ENCODE measurements around the gene MANBA. TPM values are rescaled to one million over a fixed set of nuclear protein-coding genes. Genes with fewer than 3 reads are reported as not detected.
A peak's percentile ranks its signal among the peaks of the same experiment; 100 is the strongest.
"Not testable (repeated sequence)": the region's sequence is repeated elsewhere in the genome, so short reads cannot be mapped to it uniquely, and the experiment has no call there.

The MANBA gene
- total RNA-seq, 2 experiments from 2014 or later = 9.8 to 11.0 TPM

GRCh38 chr4:102624505-102624904 lies 136.3 kb downstream of the MANBA start:
- CTCF ChIA-PET = interaction anchor here (0.7 to 2.6 kb wide), 11 partner anchors 10 to 384 kb away, joined by 3 to 9 read pairs (median 3); no protein-coding TSS in a partner anchor
- no peaks in the 10 kb centered on the region for H3K9me3 Mint-ChIP-seq
- DNase-seq = no peak
- H3K27me3 Mint-ChIP-seq (ENCODE audit: low read depth) = no peaks in the 10 kb centered on the region
- no peak overlapping the region for H3K4me3 Mint-ChIP-seq
- no peak overlapping the region for H3K27ac Mint-ChIP-seq
- H3K36me3 Mint-ChIP-seq (ENCODE audit: low read depth) = no peaks in the 10 kb centered on the region
- intact Hi-C loops (cut with micrococcal nuclease) = loop anchor here (2.0 to 10.0 kb wide), 2 partner anchors 362 to 1310 kb away; no protein-coding TSS in a partner anchor
- peaks cover 60% of the 10 kb centered on the region for H3K4me1 Mint-ChIP-seq (ENCODE audit: low read depth)

- no peak for DNase-seq
- no peak overlapping the region for H3K4me3 Mint-ChIP-seq
- H3K36me3 Mint-ChIP-seq (ENCODE audit: low read depth) = peaks cover under 1% of the 10 kb centered on the region
- H3K9me3 Mint-ChIP-seq = peaks cover under 1% of the 10 kb centered on the region
- peaks cover 60% of the 10 kb centered on the region for H3K4me1 Mint-ChIP-seq (ENCODE audit: low read depth)
- no peaks in the 10 kb centered on the region for H3K27me3 Mint-ChIP-seq (ENCODE audit: low read depth)
- intact Hi-C loops (cut with micrococcal nuclease) = loop anchor here (2.0 to 10.0 kb wide), 2 partner anchors 361 to 1311 kb away; no protein-coding TSS in a partner anchor
- H3K27ac Mint-ChIP-seq = no peak overlapping the region
- CTCF ChIA-PET = interaction anchor here (1.2 to 2.6 kb wide), 5 partner anchors 10 to 193 kb away, joined by 3 to 9 read pairs (median 4); no protein-coding TSS in a partner anchor
Observed at GRCh38 chr4:102623622-102624021, 137.1 kb downstream of the MANBA start.

GRCh38 chr4:102620697-102621497 lies 139.9 kb downstream of the MANBA start:
- intact Hi-C loops (cut with micrococcal nuclease) = loop anchor here (1.0 to 10.0 kb wide), 3 partner anchors 388 to 1314 kb away; no protein-coding TSS in a partner anchor
- CTCF ChIA-PET = interaction anchor here (0.6 to 1.5 kb wide), 12 partner anchors 75 to 474 kb away, joined by 3 to 8 read pairs (median 3); no protein-coding TSS in a partner anchor
- Mint-ChIP-seq H3K4me3 (no peak overlapping the region), H3K36me3 (ENCODE audit: low read depth) (peaks cover 15% of the 10 kb centered on the region), H3K27me3 (ENCODE audit: low read depth) (no peaks in the 10 kb centered on the region), H3K4me1 (ENCODE audit: low read depth) (peaks cover 52% of the 10 kb centered on the region), H3K27ac (no peak overlapping the region), H3K9me3 (peaks cover 2% of the 10 kb centered on the region)
- peak; percentile 30 for DNase-seq

GRCh38 chr4:102619776-102620631 lies 140.8 kb downstream of the MANBA start:
- not testable (repeated sequence) for H3K27me3 Mint-ChIP-seq (ENCODE audit: low read depth)
- intact Hi-C loops (cut with micrococcal nuclease) = loop anchor here (1.0 to 10.0 kb wide), 3 partner anchors 389 to 1315 kb away; no protein-coding TSS in a partner anchor

GRCh38 chr4:102619021-102619420 lies 141.7 kb downstream of the MANBA start:
- H3K9me3 Mint-ChIP-seq; intact Hi-C loops (cut with micrococcal nuclease); H3K4me3 Mint-ChIP-seq; H3K27me3 Mint-ChIP-seq (ENCODE audit: low read depth): not testable (repeated sequence)
- Mint-ChIP-seq H3K4me1 (ENCODE audit: low read depth) (peaks cover 54% of the 10 kb centered on the region), H3K27ac (peak overlapping the region; percentile 50), H3K36me3 (ENCODE audit: low read depth) (peaks cover 32% of the 10 kb centered on the region)
- peak; percentile 31 for DNase-seq
- CTCF ChIA-PET = interaction anchor here (0.7 to 1.1 kb wide), 2 partner anchors 11 to 178 kb away, joined by 3 read pairs; no protein-coding TSS in a partner anchor

More at GRCh38 chr4:102619776-102620631, 140.8 kb downstream of the MANBA start:
- Mint-ChIP-seq H3K4me1 (ENCODE audit: low read depth) (peaks cover 53% of the 10 kb centered on the region), H3K36me3 (ENCODE audit: low read depth) (peaks cover 22% of the 10 kb centered on the region)
- not testable (repeated sequence) for H3K27ac Mint-ChIP-seq, DNase-seq, H3K9me3 Mint-ChIP-seq, H3K4me3 Mint-ChIP-seq
- CTCF ChIA-PET = interaction anchor here (0.7 to 1.5 kb wide), 11 partner anchors 74 to 475 kb away, joined by 3 to 8 read pairs (median 3); no protein-coding TSS in a partner anchor

- Mint-ChIP-seq H3K4me1 (ENCODE audit: low read depth) (peaks cover 76% of the 10 kb centered on the region), H3K27ac (no peak overlapping the region), H3K36me3 (ENCODE audit: low read depth) (peaks cover 51% of the 10 kb centered on the region), H3K4me3 (no peak overlapping the region), H3K27me3 (ENCODE audit: low read depth) (no peaks in the 10 kb centered on the region), H3K9me3 (peaks cover 2% of the 10 kb centered on the region)
- intact Hi-C loops (cut with micrococcal nuclease) = no loop called here
- CTCF ChIA-PET = interaction anchor here (0.6 to 1.5 kb wide), 3 partner anchors 9 to 391 kb away, joined by 3 to 10 read pairs (median 5); no protein-coding TSS in a partner anchor
- DNase-seq = peak; percentile 48
Observed at GRCh38 chr4:102616636-102617035, 144.1 kb downstream of the MANBA start.

- peak; percentile 53 for DNase-seq
- CTCF ChIA-PET = interaction anchor here (2.6 kb wide), 1 partner anchor 10 kb away, joined by 9 read pairs; no protein-coding TSS in a partner anchor
- Mint-ChIP-seq H3K27me3 (ENCODE audit: low read depth) (no peaks in the 10 kb centered on the region), H3K9me3 (peaks cover 2% of the 10 kb centered on the region), H3K27ac (peak overlapping the region; percentile 89), H3K36me3 (ENCODE audit: low read depth) (peaks cover 60% of the 10 kb centered on the region), H3K4me3 (peak overlapping the region; percentile 19), H3K4me1 (ENCODE audit: low read depth) (peaks cover 79% of the 10 kb centered on the region)
- intact Hi-C loops (cut with micrococcal nuclease) = no loop called here
Observed at GRCh38 chr4:102614801-102615200, 146.0 kb downstream of the MANBA start.

- H3K27ac Mint-ChIP-seq = peak overlapping the region; percentile 89
- H3K36me3 Mint-ChIP-seq (ENCODE audit: low read depth) = peaks cover 73% of the 10 kb centered on the region
- peak; percentile 75 for DNase-seq
- intact Hi-C loops (cut with micrococcal nuclease) = loop anchor here (1.0 to 2.0 kb wide), 10 partner anchors 14 to 268 kb away; partner anchors contain the start of gene SLC39A8
- CTCF ChIA-PET = interaction anchor here (0.5 to 2.6 kb wide), 9 partner anchors 12 to 164 kb away, joined by 3 to 9 read pairs (median 3); no protein-coding TSS in a partner anchor
- no peaks in the 10 kb centered on the region for H3K27me3 Mint-ChIP-seq (ENCODE audit: low read depth)
- H3K4me1 Mint-ChIP-seq (ENCODE audit: low read depth) = peaks cover 78% of the 10 kb centered on the region
- H3K4me3 Mint-ChIP-seq = peak overlapping the region; percentile 48
- H3K9me3 Mint-ChIP-seq = no peaks in the 10 kb centered on the region
Observed at GRCh38 chr4:102612824-102613366, 147.9 kb downstream of the MANBA start.

GRCh38 chr4:102612210-102612609 lies 148.6 kb downstream of the MANBA start:
- Mint-ChIP-seq H3K27me3 (ENCODE audit: low read depth) (no peaks in the 10 kb centered on the region), H3K27ac (peak overlapping the region; percentile 89), H3K4me3 (no peak overlapping the region), H3K9me3 (no peaks in the 10 kb centered on the region), H3K36me3 (ENCODE audit: low read depth) (peaks cover 77% of the 10 kb centered on the region), H3K4me1 (ENCODE audit: low read depth) (peaks cover 84% of the 10 kb centered on the region)
- intact Hi-C loops (cut with micrococcal nuclease) = loop anchor here (1.0 to 2.0 kb wide), 6 partner anchors 13 to 110 kb away; no protein-coding TSS in a partner anchor
- DNase-seq = no peak
- CTCF ChIA-PET = interaction anchor here (0.5 to 2.6 kb wide), 10 partner anchors 13 to 181 kb away, joined by 3 to 9 read pairs (median 3); no protein-coding TSS in a partner anchor

GRCh38 chr4:102610476-102610875 lies 150.3 kb downstream of the MANBA start:
- H3K36me3 Mint-ChIP-seq (ENCODE audit: low read depth) = peaks cover 75% of the 10 kb centered on the region
- intact Hi-C loops (cut with micrococcal nuclease) = no loop called here
- H3K27me3 Mint-ChIP-seq (ENCODE audit: low read depth) = no peaks in the 10 kb centered on the region
- DNase-seq = no peak
- H3K9me3 Mint-ChIP-seq = no peaks in the 10 kb centered on the region
- CTCF ChIA-PET = interaction anchor here (0.7 to 1.2 kb wide), 5 partner anchors 17 to 227 kb away, joined by 3 to 4 read pairs (median 3); no protein-coding TSS in a partner anchor
- H3K4me1 Mint-ChIP-seq (ENCODE audit: low read depth) = peaks cover 78% of the 10 kb centered on the region
- H3K4me3 Mint-ChIP-seq = no peak overlapping the region
- peak overlapping the region; percentile 43 for H3K27ac Mint-ChIP-seq

- CTCF ChIA-PET = interaction anchor here (0.7 kb wide), 1 partner anchor 227 kb away, joined by 3 read pairs; no protein-coding TSS in a partner anchor
- Mint-ChIP-seq H3K27me3 (ENCODE audit: low read depth) (no peaks in the 10 kb centered on the region), H3K27ac (peak overlapping the region; percentile 59), H3K9me3 (no peaks in the 10 kb centered on the region), H3K36me3 (ENCODE audit: low read depth) (peaks cover 76% of the 10 kb centered on the region), H3K4me3 (no peak overlapping the region), H3K4me1 (ENCODE audit: low read depth) (peaks cover 74% of the 10 kb centered on the region)
- intact Hi-C loops (cut with micrococcal nuclease) = no loop called here
- DNase-seq = no peak
Observed at GRCh38 chr4:102610007-102610406, 150.8 kb downstream of the MANBA start.
